Measurements from ENCODE around the gene ATP6AP1. TPM values are rescaled to one million over a fixed set of nuclear protein-coding genes. Genes with fewer than 3 reads are reported as not detected.

ATP6AP1 gene
- total RNA-seq, 1 donor from 2014 or later: 77.6 TPM

GRCh38 chrX:154426916-154427770 lies 1.3 kb upstream of the ATP6AP1 start:
- Mint-ChIP-seq H3K9me3 (peaks cover 12% of the 10 kb centered on the region), H3K4me1 (peaks cover 25% of the 10 kb centered on the region), H3K27me3 (ENCODE audit: low read depth) (no peaks in the 10 kb centered on the region), H3K27ac (peak overlapping the region; percentile 90), H3K36me3 (peaks cover 2% of the 10 kb centered on the region), H3K4me3 (peak overlapping the region; percentile 22)
- no peak for TF ChIP-seq CTCF (IDR thresholded peaks at IDR 0.05; ENCODE audit: unreplicated experiment)
- DNase-seq (ENCODE audit: low spot score in 2 of 2, unreplicated experiment in 2 of 2): no peak

- Mint-ChIP-seq H3K4me3 (peak overlapping the region; percentile 66), H3K9me3 (peaks cover 8% of the 10 kb centered on the region), H3K27me3 (ENCODE audit: low read depth) (no peaks in the 10 kb centered on the region), H3K27ac (no peak overlapping the region), H3K4me1 (peaks cover 25% of the 10 kb centered on the region), H3K36me3 (peaks cover 5% of the 10 kb centered on the region)
- no peak for TF ChIP-seq CTCF (IDR thresholded peaks at IDR 0.05; ENCODE audit: unreplicated experiment)
- no peak for DNase-seq (ENCODE audit: low spot score in 2 of 2, unreplicated experiment in 2 of 2)
Measured at GRCh38 chrX:154429711-154430110, 1.2 kb downstream of the ATP6AP1 start.

- Mint-ChIP-seq H3K4me1 (peaks cover 25% of the 10 kb centered on the region), H3K9me3 (peaks cover 8% of the 10 kb centered on the region), H3K27me3 (ENCODE audit: low read depth) (no peaks in the 10 kb centered on the region), H3K4me3 (no peak overlapping the region), H3K36me3 (peaks cover 5% of the 10 kb centered on the region), H3K27ac (peak overlapping the region; percentile 49)
- DNase-seq (ENCODE audit: low spot score in 2 of 2, unreplicated experiment in 2 of 2): no peak
- TF ChIP-seq CTCF (IDR thresholded peaks at IDR 0.05; ENCODE audit: unreplicated experiment): no peak
Measured at GRCh38 chrX:154430479-154430878, 2.0 kb downstream of the ATP6AP1 start.

GRCh38 chrX:154430916-154431315 lies 2.4 kb downstream of the ATP6AP1 start:
- no peak for DNase-seq (ENCODE audit: low spot score in 2 of 2, unreplicated experiment in 2 of 2)
- Mint-ChIP-seq H3K27me3 (ENCODE audit: low read depth) (no peaks in the 10 kb centered on the region), H3K27ac (peak overlapping the region; percentile 49), H3K4me1 (peaks cover 25% of the 10 kb centered on the region), H3K9me3 (peaks cover 8% of the 10 kb centered on the region), H3K36me3 (peaks cover 9% of the 10 kb centered on the region), H3K4me3 (no peak overlapping the region)
- TF ChIP-seq CTCF (IDR thresholded peaks at IDR 0.05; ENCODE audit: unreplicated experiment): no peak

GRCh38 chrX:154431341-154431740 lies 2.9 kb downstream of the ATP6AP1 start:
- no peak for DNase-seq (ENCODE audit: low spot score in 2 of 2, unreplicated experiment in 2 of 2)
- no peak overlapping the region for H3K27ac Mint-ChIP-seq
- no peaks in the 10 kb centered on the region for H3K27me3 Mint-ChIP-seq (ENCODE audit: low read depth)
- H3K9me3 Mint-ChIP-seq: peaks cover 8% of the 10 kb centered on the region
- peaks cover 30% of the 10 kb centered on the region for H3K4me1 Mint-ChIP-seq
- H3K36me3 Mint-ChIP-seq: peaks cover 10% of the 10 kb centered on the region
- H3K4me3 Mint-ChIP-seq: no peak overlapping the region
- TF ChIP-seq CTCF (IDR thresholded peaks at IDR 0.05; ENCODE audit: unreplicated experiment): no peak

All from mesothelial cell of epicardium (in vitro differentiated cells).